ENCODE results near the gene TRPM5.

Gene TRPM5
- 0.35 to 0.77 (median 0.44) reads per million in 3 donors for total RNA-seq

DNA sequence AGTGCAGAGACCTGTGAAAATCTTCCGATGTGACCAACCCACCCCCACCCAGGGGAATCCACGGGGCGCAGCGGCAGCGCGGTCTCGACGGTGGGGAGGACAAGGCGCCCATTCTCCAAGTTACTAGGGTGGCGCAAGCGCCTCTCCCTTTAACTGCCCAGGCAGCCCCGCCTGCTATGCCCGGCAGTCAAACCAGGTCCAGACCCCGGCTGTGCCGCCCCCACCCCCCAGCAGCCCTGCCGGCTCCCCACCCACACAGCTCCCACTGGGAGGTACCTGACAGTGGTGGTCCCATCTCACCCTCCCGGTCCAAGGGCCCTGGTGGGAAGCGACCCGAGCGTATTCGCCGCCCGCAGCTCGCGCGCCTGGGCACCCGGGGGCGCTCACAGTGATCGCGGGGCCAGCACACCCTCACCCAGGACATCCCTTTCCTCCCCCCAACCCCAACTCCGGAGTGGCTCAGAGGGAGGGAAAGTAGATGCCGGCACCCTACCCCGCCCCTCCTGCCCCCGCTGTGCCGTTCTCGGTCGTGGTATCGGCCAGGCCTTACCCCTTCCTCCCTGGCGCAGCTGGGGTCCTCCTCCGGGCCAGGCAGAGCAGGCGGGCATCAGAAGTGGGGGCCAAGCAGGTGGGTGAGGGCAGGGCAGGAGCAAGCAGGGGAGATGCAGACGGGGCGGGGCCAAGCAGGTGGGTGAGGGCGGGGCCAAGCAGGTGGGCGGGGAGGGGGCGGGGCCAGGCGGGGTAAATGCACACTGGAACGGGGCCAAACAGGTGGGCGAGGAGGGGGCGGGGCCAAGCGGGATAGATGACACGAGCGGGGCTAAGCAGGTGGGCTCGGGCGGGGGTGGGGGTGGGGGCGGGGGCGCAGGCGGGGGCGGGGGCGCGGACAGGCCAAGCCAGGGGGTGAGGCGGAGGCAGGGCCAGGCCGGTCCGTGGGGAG, at the start of gene TRPM5:
TSS of gene TRPM5 (minus strand) at position 634 of the 940 bp plus-strand sequence. CDS start 21,478 bp downstream, outside the sequence.
- H3K27ac ChIP-seq (ENCODE audit: insufficient read depth, low read length, poor library complexity, severe bottlenecking): peak within 1 kb of the TSS; percentile 37
- H3K36me3 ChIP-seq (ENCODE audit: control insufficient read depth, insufficient read depth, low read length): no peaks in the 10 kb centered on the region
- peak; percentile 62 to 65 (median 64) for DNase-seq
- no peaks in the 10 kb centered on the region for H3K27me3 ChIP-seq (replicated peaks; ENCODE audit: control insufficient read depth, insufficient read depth, low read length, poor library complexity, severe bottlenecking)
- H3K4me3 ChIP-seq (ENCODE audit: insufficient read depth, low read depth, low read length, poor library complexity, severe bottlenecking): peak within 1 kb of the TSS; percentile 63
- H3K9me3 ChIP-seq (ENCODE audit: control insufficient read depth, low read length): no peaks in the 10 kb centered on the region
- peaks cover 48% of the 10 kb centered on the region for H3K4me1 ChIP-seq (ENCODE audit: control insufficient read depth, insufficient read depth, low read length, poor library complexity, severe bottlenecking)

DNA sequence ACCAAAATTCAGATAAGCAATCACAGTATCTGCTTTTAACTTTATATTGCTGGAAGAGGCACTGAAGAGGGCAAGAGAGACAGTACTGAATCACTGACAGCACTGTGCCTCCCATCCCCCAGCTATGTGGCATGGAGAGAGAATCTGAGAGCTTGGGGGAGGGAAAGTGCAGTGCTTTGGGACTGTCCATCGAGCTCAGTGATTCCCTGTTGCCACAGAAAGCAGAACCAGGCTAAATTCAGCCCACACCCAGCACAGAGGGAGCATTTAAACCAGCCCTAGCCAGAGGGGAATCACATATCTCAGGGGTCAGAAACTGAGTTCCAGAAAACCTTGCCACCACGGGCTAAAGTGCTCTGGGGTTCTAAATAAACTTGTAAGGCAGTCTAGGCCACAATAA, 44.8 kb upstream of the TRPM5 start:
- Histone ChIP-seq H3K4me3 (ENCODE audit: insufficient read depth, low read depth, low read length, poor library complexity, severe bottlenecking) (no peak overlapping the region), H3K4me1 (ENCODE audit: control insufficient read depth, insufficient read depth, low read length, poor library complexity, severe bottlenecking) (no peaks in the 10 kb centered on the region), H3K27me3 (replicated peaks; ENCODE audit: control insufficient read depth, insufficient read depth, low read length, poor library complexity, severe bottlenecking) (no peaks in the 10 kb centered on the region), H3K36me3 (ENCODE audit: control insufficient read depth, insufficient read depth, low read length) (no peaks in the 10 kb centered on the region), H3K27ac (ENCODE audit: insufficient read depth, low read length, poor library complexity, severe bottlenecking) (no peak overlapping the region), H3K9me3 (ENCODE audit: control insufficient read depth, low read length) (peaks cover 18% of the 10 kb centered on the region)
- DNase-seq: no peak

GRCh38 chr11:2488004-2488403, 43.7 kb upstream of the TRPM5 start:
- H3K9me3 ChIP-seq (ENCODE audit: control insufficient read depth, low read length): peaks cover 18% of the 10 kb centered on the region
- H3K36me3 ChIP-seq (ENCODE audit: control insufficient read depth, insufficient read depth, low read length): no peaks in the 10 kb centered on the region
- no peaks in the 10 kb centered on the region for H3K4me1 ChIP-seq (ENCODE audit: control insufficient read depth, insufficient read depth, low read length, poor library complexity, severe bottlenecking)
- DNase-seq: no peak
- H3K27me3 ChIP-seq (replicated peaks; ENCODE audit: control insufficient read depth, insufficient read depth, low read length, poor library complexity, severe bottlenecking): no peaks in the 10 kb centered on the region
- H3K4me3 ChIP-seq (ENCODE audit: insufficient read depth, low read depth, low read length, poor library complexity, severe bottlenecking): no peak overlapping the region
- H3K27ac ChIP-seq (ENCODE audit: insufficient read depth, low read length, poor library complexity, severe bottlenecking): no peak overlapping the region

GRCh38 chr11:2484576-2485125, 40.3 kb upstream of the TRPM5 start:
- Histone ChIP-seq H3K27me3 (replicated peaks; ENCODE audit: control insufficient read depth, insufficient read depth, low read length, poor library complexity, severe bottlenecking) (no peaks in the 10 kb centered on the region), H3K36me3 (ENCODE audit: control insufficient read depth, insufficient read depth, low read length) (no peaks in the 10 kb centered on the region), H3K27ac (ENCODE audit: insufficient read depth, low read length, poor library complexity, severe bottlenecking) (no peak overlapping the region), H3K4me3 (ENCODE audit: insufficient read depth, low read depth, low read length, poor library complexity, severe bottlenecking) (no peak overlapping the region), H3K9me3 (ENCODE audit: control insufficient read depth, low read length) (peaks cover 18% of the 10 kb centered on the region), H3K4me1 (ENCODE audit: control insufficient read depth, insufficient read depth, low read length, poor library complexity, severe bottlenecking) (peaks cover 4% of the 10 kb centered on the region)
- DNase-seq: no peak

DNA sequence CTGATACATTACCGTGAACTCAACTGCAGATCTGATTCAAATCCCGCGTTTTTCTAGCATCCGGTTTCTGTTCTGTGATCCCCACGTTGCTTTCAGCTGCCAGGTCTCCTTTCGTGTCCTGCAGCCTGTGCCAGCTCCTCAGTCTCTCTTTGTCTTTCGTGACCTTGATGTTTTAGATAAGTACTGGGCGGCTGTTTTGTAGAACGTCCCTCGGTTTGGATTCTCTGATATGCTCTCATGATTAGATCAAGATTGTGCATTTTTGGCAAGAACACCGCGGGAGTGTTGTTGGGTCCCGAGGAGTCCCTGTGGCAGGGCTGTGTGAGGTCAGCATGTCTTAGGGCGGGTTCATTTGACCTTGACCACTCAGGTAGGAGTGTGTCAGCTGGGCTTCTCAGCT, 39.1 kb upstream of the TRPM5 start:
- no peak overlapping the region for H3K4me3 ChIP-seq (ENCODE audit: insufficient read depth, low read depth, low read length, poor library complexity, severe bottlenecking)
- H3K36me3 ChIP-seq (ENCODE audit: control insufficient read depth, insufficient read depth, low read length): no peaks in the 10 kb centered on the region
- no peaks in the 10 kb centered on the region for H3K27me3 ChIP-seq (replicated peaks; ENCODE audit: control insufficient read depth, insufficient read depth, low read length, poor library complexity, severe bottlenecking)
- no peak overlapping the region for H3K27ac ChIP-seq (ENCODE audit: insufficient read depth, low read length, poor library complexity, severe bottlenecking)
- no peak for DNase-seq
- H3K9me3 ChIP-seq (ENCODE audit: control insufficient read depth, low read length): peaks cover 11% of the 10 kb centered on the region
- peaks cover 4% of the 10 kb centered on the region for H3K4me1 ChIP-seq (ENCODE audit: control insufficient read depth, insufficient read depth, low read length, poor library complexity, severe bottlenecking)

- Histone ChIP-seq H3K27ac (ENCODE audit: insufficient read depth, low read length, poor library complexity, severe bottlenecking) (no peak overlapping the region), H3K4me3 (ENCODE audit: insufficient read depth, low read depth, low read length, poor library complexity, severe bottlenecking) (no peak overlapping the region), H3K4me1 (ENCODE audit: control insufficient read depth, insufficient read depth, low read length, poor library complexity, severe bottlenecking) (peaks cover 4% of the 10 kb centered on the region), H3K9me3 (ENCODE audit: control insufficient read depth, low read length) (peaks cover 6% of the 10 kb centered on the region), H3K36me3 (ENCODE audit: control insufficient read depth, insufficient read depth, low read length) (no peaks in the 10 kb centered on the region), H3K27me3 (replicated peaks; ENCODE audit: control insufficient read depth, insufficient read depth, low read length, poor library complexity, severe bottlenecking) (no peaks in the 10 kb centered on the region)
- DNase-seq: no peak
These were observed 38.4 kb upstream of the TRPM5 start for GRCh38 chr11:2482745-2483144.

GRCh38 chr11:2482204-2482603, 37.9 kb upstream of the TRPM5 start:
- H3K9me3 ChIP-seq (ENCODE audit: control insufficient read depth, low read length): peaks cover 5% of the 10 kb centered on the region
- no peak overlapping the region for H3K4me3 ChIP-seq (ENCODE audit: insufficient read depth, low read depth, low read length, poor library complexity, severe bottlenecking)
- no peaks in the 10 kb centered on the region for H3K27me3 ChIP-seq (replicated peaks; ENCODE audit: control insufficient read depth, insufficient read depth, low read length, poor library complexity, severe bottlenecking)
- DNase-seq: no peak
- H3K27ac ChIP-seq (ENCODE audit: insufficient read depth, low read length, poor library complexity, severe bottlenecking): no peak overlapping the region
- peaks cover 4% of the 10 kb centered on the region for H3K4me1 ChIP-seq (ENCODE audit: control insufficient read depth, insufficient read depth, low read length, poor library complexity, severe bottlenecking)
- H3K36me3 ChIP-seq (ENCODE audit: control insufficient read depth, insufficient read depth, low read length): no peaks in the 10 kb centered on the region

GRCh38 chr11:2481253-2481652, 36.9 kb upstream of the TRPM5 start:
- Histone ChIP-seq H3K4me3 (ENCODE audit: insufficient read depth, low read depth, low read length, poor library complexity, severe bottlenecking) (no peak overlapping the region), H3K27ac (ENCODE audit: insufficient read depth, low read length, poor library complexity, severe bottlenecking) (no peak overlapping the region), H3K27me3 (replicated peaks; ENCODE audit: control insufficient read depth, insufficient read depth, low read length, poor library complexity, severe bottlenecking) (no peaks in the 10 kb centered on the region), H3K36me3 (ENCODE audit: control insufficient read depth, insufficient read depth, low read length) (no peaks in the 10 kb centered on the region), H3K9me3 (ENCODE audit: control insufficient read depth, low read length) (no peaks in the 10 kb centered on the region), H3K4me1 (ENCODE audit: control insufficient read depth, insufficient read depth, low read length, poor library complexity, severe bottlenecking) (peaks cover 4% of the 10 kb centered on the region)
- no peak for DNase-seq

GRCh38 chr11:2480874-2481220, 36.5 kb upstream of the TRPM5 start:
- H3K4me3 ChIP-seq (ENCODE audit: insufficient read depth, low read depth, low read length, poor library complexity, severe bottlenecking): no peak overlapping the region
- no peak overlapping the region for H3K27ac ChIP-seq (ENCODE audit: insufficient read depth, low read length, poor library complexity, severe bottlenecking)
- no peak for DNase-seq
- no peaks in the 10 kb centered on the region for H3K36me3 ChIP-seq (ENCODE audit: control insufficient read depth, insufficient read depth, low read length)
- H3K27me3 ChIP-seq (replicated peaks; ENCODE audit: control insufficient read depth, insufficient read depth, low read length, poor library complexity, severe bottlenecking): no peaks in the 10 kb centered on the region
- H3K4me1 ChIP-seq (ENCODE audit: control insufficient read depth, insufficient read depth, low read length, poor library complexity, severe bottlenecking): peaks cover 4% of the 10 kb centered on the region
- no peaks in the 10 kb centered on the region for H3K9me3 ChIP-seq (ENCODE audit: control insufficient read depth, low read length)

Data from effector memory CD4-positive, alpha-beta T cell (primary cell).